ENCODE results near the gene TLE4.

DNA sequence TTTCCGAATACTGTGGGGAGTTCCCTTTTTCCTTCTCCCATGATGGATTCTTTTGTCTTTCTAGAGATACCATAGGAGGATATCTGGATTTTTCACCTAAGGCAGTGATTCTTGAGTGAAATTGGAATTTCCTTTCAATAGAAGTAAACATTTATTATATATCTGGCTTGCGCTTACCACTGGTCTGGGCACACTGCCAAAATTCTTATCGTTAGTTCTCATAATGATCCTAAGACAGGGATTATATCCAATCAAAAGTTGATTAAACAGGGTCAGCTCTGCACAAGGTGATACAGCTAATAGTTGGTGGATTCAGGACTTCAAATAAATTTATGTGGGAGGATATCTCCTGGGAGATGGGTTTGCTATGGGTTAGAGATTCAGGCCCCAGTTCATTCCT is 9.6 kb downstream of the TLE4 start:
- no peak for TF ChIP-seq EZH2 (IDR thresholded peaks at IDR 0.05; ENCODE audit: low read length)
- TF ChIP-seq, protein P1, sequence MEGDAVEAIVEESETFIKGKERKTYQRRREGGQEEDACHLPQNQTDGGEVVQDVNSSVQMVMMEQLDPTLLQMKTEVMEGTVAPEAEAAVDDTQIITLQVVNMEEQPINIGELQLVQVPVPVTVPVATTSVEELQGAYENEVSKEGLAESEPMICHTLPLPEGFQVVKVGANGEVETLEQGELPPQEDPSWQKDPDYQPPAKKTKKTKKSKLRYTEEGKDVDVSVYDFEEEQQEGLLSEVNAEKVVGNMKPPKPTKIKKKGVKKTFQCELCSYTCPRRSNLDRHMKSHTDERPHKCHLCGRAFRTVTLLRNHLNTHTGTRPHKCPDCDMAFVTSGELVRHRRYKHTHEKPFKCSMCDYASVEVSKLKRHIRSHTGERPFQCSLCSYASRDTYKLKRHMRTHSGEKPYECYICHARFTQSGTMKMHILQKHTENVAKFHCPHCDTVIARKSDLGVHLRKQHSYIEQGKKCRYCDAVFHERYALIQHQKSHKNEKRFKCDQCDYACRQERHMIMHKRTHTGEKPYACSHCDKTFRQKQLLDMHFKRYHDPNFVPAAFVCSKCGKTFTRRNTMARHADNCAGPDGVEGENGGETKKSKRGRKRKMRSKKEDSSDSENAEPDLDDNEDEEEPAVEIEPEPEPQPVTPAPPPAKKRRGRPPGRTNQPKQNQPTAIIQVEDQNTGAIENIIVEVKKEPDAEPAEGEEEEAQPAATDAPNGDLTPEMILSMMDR (optimal IDR thresholded peaks at IDR 0.05 in 1 of 3, IDR thresholded peaks at IDR 0.05 in 1 of 3, conservative IDR thresholded peaks at IDR 0.05 in 1 of 3; ENCODE audit: extremely low read depth in 1 of 3, insufficient read depth in 2 of 3, low read length in 3 of 3): no peak

Data from keratinocyte (primary cell).